ENCODE results near the gene CORO6. TPM values are rescaled to one million over a fixed set of nuclear protein-coding genes. Genes with fewer than 3 reads are reported as not detected.

The CORO6 gene
- total RNA-seq, 4 donors from 2014 or later, result 1.4 to 13.7 (median 6.6) TPM

DNA sequence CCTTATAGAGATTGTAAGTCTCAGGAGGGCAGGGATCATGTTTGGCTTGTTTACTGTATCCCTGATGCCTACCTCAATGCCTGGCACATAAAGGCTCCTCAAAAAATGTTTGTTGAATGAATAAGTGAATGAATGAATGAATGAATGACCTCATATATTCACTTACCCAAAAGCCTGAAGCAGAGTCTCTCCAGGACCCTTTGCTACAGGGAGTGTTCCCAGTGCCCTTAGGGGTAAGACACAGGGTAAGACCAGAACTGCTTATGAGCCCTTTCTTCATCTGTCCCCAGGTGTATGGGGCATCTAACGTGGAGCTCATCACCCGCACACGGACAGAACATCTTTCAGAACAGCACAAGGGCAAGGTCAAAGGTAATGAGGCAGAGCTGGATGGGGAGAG, 12.3 kb downstream of the CORO6 start:
- no peak overlapping the region for H3K4me3 ChIP-seq
- no peaks in the 10 kb centered on the region for H3K27me3 ChIP-seq
- no peaks in the 10 kb centered on the region for H3K36me3 ChIP-seq
- TF ChIP-seq, protein P1, sequence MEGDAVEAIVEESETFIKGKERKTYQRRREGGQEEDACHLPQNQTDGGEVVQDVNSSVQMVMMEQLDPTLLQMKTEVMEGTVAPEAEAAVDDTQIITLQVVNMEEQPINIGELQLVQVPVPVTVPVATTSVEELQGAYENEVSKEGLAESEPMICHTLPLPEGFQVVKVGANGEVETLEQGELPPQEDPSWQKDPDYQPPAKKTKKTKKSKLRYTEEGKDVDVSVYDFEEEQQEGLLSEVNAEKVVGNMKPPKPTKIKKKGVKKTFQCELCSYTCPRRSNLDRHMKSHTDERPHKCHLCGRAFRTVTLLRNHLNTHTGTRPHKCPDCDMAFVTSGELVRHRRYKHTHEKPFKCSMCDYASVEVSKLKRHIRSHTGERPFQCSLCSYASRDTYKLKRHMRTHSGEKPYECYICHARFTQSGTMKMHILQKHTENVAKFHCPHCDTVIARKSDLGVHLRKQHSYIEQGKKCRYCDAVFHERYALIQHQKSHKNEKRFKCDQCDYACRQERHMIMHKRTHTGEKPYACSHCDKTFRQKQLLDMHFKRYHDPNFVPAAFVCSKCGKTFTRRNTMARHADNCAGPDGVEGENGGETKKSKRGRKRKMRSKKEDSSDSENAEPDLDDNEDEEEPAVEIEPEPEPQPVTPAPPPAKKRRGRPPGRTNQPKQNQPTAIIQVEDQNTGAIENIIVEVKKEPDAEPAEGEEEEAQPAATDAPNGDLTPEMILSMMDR (IDR thresholded peaks at IDR 0.05), result no peak
- no peak for TF ChIP-seq EP300 (IDR thresholded peaks at IDR 0.05)
- no peak for TF ChIP-seq POLR2AphosphoS5 (IDR thresholded peaks at IDR 0.05)
- no peak for TF ChIP-seq POLR2A (IDR thresholded peaks at IDR 0.05)
- no peak overlapping the region for H3K27ac ChIP-seq
- 87% methylated on average over 3 of the region's 3 CpGs for WGBS
- H3K9me3 ChIP-seq, result no peaks in the 10 kb centered on the region
- no peak for DNase-seq (ENCODE audit: low spot score in 2 of 2)
- H3K4me1 ChIP-seq, result peaks cover 25% of the 10 kb centered on the region

DNA sequence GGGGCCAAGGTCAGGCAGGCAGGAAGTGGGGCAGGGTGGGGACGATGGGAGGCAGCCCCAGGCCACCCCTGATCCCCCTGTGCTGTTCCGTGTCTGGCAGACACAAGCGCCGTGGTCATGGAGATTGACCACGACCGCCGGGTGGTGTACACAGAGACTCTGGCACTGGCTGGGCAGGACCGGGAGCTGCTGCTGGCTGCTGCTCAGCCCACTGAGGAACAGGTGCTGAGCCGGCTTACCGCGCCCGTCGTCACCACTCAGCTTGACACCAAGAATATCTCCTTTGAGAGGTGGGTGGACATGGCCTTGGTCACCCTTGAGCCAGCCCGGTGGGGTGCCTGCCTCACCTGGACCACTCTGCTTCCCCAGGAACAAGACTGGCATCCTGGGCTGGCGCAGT, 13.7 kb downstream of the CORO6 start:
- Histone ChIP-seq H3K4me1 (peaks cover 11% of the 10 kb centered on the region), H3K27me3 (no peaks in the 10 kb centered on the region), H3K9me3 (no peaks in the 10 kb centered on the region), H3K36me3 (no peaks in the 10 kb centered on the region), H3K4me3 (no peak overlapping the region), H3K27ac (no peak overlapping the region)
- no peak for DNase-seq (ENCODE audit: low spot score in 2 of 2)
- 88% methylated on average over 8 of the region's 15 CpGs for WGBS
- TF ChIP-seq POLR2AphosphoS5 (IDR thresholded peaks at IDR 0.05), result no peak
- TF ChIP-seq, protein P1 (IDR thresholded peaks at IDR 0.05), result no peak
- no peak for TF ChIP-seq EP300 (IDR thresholded peaks at IDR 0.05)
- no peak for TF ChIP-seq POLR2A (IDR thresholded peaks at IDR 0.05)

DNA sequence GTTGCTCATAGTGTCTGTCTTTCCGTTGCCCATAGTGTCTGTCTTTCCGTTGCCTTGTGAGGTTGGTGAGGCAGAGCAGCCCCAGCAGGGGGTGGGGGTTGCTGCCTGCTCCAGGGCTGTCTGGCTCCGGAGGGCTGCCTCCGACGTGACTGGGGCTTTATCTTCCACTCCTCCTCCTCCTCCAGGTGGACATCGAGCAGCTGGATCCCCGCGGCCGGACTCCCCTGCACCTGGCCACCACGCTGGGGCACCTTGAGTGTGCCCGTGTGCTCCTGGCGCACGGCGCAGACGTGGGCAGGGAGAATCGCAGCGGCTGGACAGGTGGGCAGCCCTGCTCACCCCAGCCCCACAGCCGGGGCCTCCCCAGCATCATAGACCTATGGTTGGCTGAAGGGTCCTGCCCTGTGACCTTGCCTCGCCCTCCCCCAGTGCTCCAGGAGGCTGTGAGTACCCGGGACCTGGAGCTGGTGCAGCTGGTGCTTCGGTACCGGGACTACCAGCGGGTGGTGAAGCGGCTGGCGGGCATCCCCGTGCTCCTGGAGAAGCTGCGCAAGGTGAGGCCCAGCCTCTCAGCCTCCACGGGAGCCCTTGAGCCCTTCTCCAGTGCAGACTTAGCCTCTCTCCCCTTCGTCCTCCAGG, 15.0 kb downstream of the CORO6 start:
- H3K27me3 ChIP-seq, result no peaks in the 10 kb centered on the region
- no peak overlapping the region for H3K27ac ChIP-seq
- no peaks in the 10 kb centered on the region for H3K4me1 ChIP-seq
- 90% methylated on average over 28 of the region's 29 CpGs for WGBS
- H3K9me3 ChIP-seq, result no peaks in the 10 kb centered on the region
- no peaks in the 10 kb centered on the region for H3K36me3 ChIP-seq
- DNase-seq (ENCODE audit: low spot score in 2 of 2), result no peak
- TF ChIP-seq EP300 (IDR thresholded peaks at IDR 0.05), result no peak
- TF ChIP-seq POLR2A (IDR thresholded peaks at IDR 0.05), result no peak
- TF ChIP-seq, protein P1 (IDR thresholded peaks at IDR 0.05), result no peak
- no peak for TF ChIP-seq POLR2AphosphoS5 (IDR thresholded peaks at IDR 0.05)
- H3K4me3 ChIP-seq, result no peak overlapping the region

DNA sequence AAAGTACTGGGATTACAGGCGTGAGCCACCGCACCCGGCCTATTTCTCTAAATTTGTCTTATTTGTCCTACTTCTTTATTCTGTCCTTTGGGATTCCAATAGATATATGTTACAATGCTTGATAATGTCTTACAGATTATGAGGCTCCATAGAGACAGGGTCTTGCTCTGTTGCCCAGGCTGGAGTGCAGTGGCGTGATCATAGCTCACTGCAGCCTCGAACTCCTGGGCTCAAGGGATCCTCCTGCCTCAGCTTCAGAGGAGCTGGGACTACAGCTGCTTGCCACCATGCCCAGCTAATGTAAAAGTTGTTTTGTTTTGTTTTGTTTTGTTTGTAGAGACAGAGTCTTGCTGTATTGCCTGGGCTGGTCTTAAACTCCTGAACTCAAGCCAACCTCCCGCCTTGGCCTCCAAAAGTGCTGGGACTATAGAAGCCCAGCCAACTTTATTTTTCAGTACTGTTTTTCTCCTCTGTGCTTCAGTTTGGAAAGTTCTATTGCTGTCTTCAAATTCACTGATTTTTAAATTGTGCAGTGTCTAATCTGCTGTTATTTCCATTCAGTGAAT, 19.5 kb downstream of the CORO6 start:
- H3K36me3 ChIP-seq, result no peaks in the 10 kb centered on the region
- no peak for DNase-seq (ENCODE audit: low spot score in 2 of 2)
- no peak overlapping the region for H3K4me3 ChIP-seq
- no peaks in the 10 kb centered on the region for H3K27me3 ChIP-seq
- H3K27ac ChIP-seq, result no peak overlapping the region
- TF ChIP-seq, protein P1 (IDR thresholded peaks at IDR 0.05), result no peak
- no peak for TF ChIP-seq POLR2AphosphoS5 (IDR thresholded peaks at IDR 0.05)
- TF ChIP-seq EP300 (IDR thresholded peaks at IDR 0.05), result no peak
- no peak for TF ChIP-seq POLR2A (IDR thresholded peaks at IDR 0.05)
- H3K4me1 ChIP-seq, result no peaks in the 10 kb centered on the region
- WGBS, result 86% methylated on average over 6 of the region's 6 CpGs
- H3K9me3 ChIP-seq, result no peaks in the 10 kb centered on the region

DNA sequence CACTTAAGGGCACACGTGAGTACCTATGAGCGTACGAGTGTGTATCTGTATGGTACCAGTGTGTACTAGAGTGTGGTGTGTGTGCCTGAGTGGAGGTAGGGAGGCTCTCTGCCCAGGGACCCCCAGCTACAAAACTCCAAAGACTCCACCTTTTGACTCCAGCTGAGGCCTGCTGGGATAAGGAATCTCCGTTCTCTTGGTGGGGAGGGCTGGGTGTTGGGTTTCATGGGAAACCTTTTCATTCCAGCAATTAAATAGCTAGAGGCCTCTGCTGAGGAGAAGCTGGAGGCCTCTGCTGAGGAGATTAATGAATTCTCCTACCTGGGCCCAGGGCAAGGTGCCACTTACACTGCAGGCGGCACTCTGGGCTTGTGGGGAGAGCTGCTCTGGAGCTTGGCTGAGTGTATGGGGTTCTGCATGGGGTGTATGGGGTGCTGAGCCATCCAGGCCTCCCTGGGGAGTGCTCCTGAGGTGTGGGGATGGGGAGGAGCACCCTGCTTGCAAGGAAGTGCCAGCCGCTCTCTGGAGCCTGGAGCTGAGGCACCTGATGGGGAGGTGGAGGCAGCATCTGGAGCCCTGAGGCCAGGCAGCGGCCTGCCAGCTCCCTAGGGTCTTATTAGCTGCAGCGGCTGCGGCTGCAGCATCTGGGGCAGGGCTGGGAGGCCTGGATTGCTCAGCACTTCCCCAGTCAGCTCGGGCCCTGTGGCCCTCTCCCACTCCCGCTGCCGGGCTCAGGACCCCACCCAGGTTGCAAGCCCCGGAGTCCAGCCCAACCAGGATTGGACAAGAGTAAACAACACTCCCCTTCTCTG, 25.1 kb downstream of the CORO6 start:
- no peak for DNase-seq (ENCODE audit: low spot score in 2 of 2)
- no peaks in the 10 kb centered on the region for H3K36me3 ChIP-seq
- H3K27me3 ChIP-seq, result no peaks in the 10 kb centered on the region
- H3K4me1 ChIP-seq, result peaks cover 41% of the 10 kb centered on the region
- H3K4me3 ChIP-seq, result no peak overlapping the region
- H3K27ac ChIP-seq, result no peak overlapping the region
- WGBS, result 64% methylated on average over 5 of the region's 13 CpGs
- no peak for TF ChIP-seq POLR2A (IDR thresholded peaks at IDR 0.05)
- no peak for TF ChIP-seq EP300 (IDR thresholded peaks at IDR 0.05)
- TF ChIP-seq, protein P1 (IDR thresholded peaks at IDR 0.05), result no peak
- TF ChIP-seq POLR2AphosphoS5 (IDR thresholded peaks at IDR 0.05), result no peak
- H3K9me3 ChIP-seq, result no peaks in the 10 kb centered on the region
